NCI-H2196 treated with DMSO at 0.1 percent for 48 hours (cell line): ENCODE results near the gene MDH2.
"Not testable (repeated sequence)": the region's sequence is repeated elsewhere in the genome, so short reads cannot be mapped to it uniquely, and the experiment has no call there.

Experiments used
- DNase-seq: peaks from one replicate; lab custom pipeline; 2025; ENCODE audit not compliant: unreplicated experiment; lab: John Stamatoyannopoulos, UW

The MDH2 gene

GRCh38 chr7:76071316-76072242 lies 23.7 kb downstream of the MDH2 start:
- DNase-seq = no peak

- no peak for DNase-seq
These were observed 24.6 kb downstream of the MDH2 start for GRCh38 chr7:76072243-76073148.

- DNase-seq = no peak
These were observed 25.6 kb downstream of the MDH2 start for GRCh38 chr7:76073335-76073990.

GRCh38 chr7:76074306-76074971 lies 26.5 kb downstream of the MDH2 start:
- no peak for DNase-seq

GRCh38 chr7:76074972-76075370 lies 27.1 kb downstream of the MDH2 start:
- DNase-seq = no peak

- no peak for DNase-seq
These were observed 29.1 kb downstream of the MDH2 start for GRCh38 chr7:76076995-76077394.

GRCh38 chr7:76077435-76077834 lies 29.5 kb downstream of the MDH2 start:
- DNase-seq = no peak

- DNase-seq = no peak
These were observed 32.3 kb downstream of the MDH2 start for GRCh38 chr7:76080204-76080603.

- DNase-seq = not testable (repeated sequence)
These were observed 36.2 kb downstream of the MDH2 start for GRCh38 chr7:76084115-76084514.

- no peak for DNase-seq
These were observed 38.2 kb downstream of the MDH2 start for GRCh38 chr7:76086070-76086469.

GRCh38 chr7:76087362-76087791 lies 39.5 kb downstream of the MDH2 start:
- DNase-seq = not testable (repeated sequence)

GRCh38 chr7:76089865-76090475 lies 42.1 kb downstream of the MDH2 start:
- no peak for DNase-seq

GRCh38 chr7:76091506-76091905 lies 43.6 kb downstream of the MDH2 start:
- no peak for DNase-seq

- not testable (repeated sequence) for DNase-seq
These were observed 45.6 kb downstream of the MDH2 start for GRCh38 chr7:76093531-76093930.

GRCh38 chr7:76094326-76094725 lies 46.4 kb downstream of the MDH2 start:
- DNase-seq = not testable (repeated sequence)

- DNase-seq = no peak
These were observed 48.0 kb downstream of the MDH2 start for GRCh38 chr7:76095908-76096307.

- DNase-seq = not testable (repeated sequence)
These were observed 54.0 kb downstream of the MDH2 start for GRCh38 chr7:76101693-76102437.

GRCh38 chr7:76103788-76104187 lies 55.9 kb downstream of the MDH2 start:
- DNase-seq = not testable (repeated sequence)

- not testable (repeated sequence) for DNase-seq
These were observed 58.2 kb downstream of the MDH2 start for GRCh38 chr7:76106130-76106529.
